HG02798 (cell line): Measurements from ENCODE around the gene EMID1.

Experiments used
- ATAC-seq: cut with Tn5 transposase; IDR thresholded peaks from one replicate; pipeline ENCODE4 v1.9.1; 2021; ENCODE audit warnings: mild to moderate bottlenecking; ENCODE audit not compliant: unreplicated experiment, poor library complexity

EMID1 gene

GRCh38 chr22:29272624-29273023, 66.9 kb downstream of the EMID1 start:
- no peak for ATAC-seq

GRCh38 chr22:29275167-29275566, 69.5 kb downstream of the EMID1 start:
- no peak for ATAC-seq

- no peak for ATAC-seq
Observed at GRCh38 chr22:29275819-29276565, 70.3 kb downstream of the EMID1 start.

GRCh38 chr22:29277927-29278326, 72.2 kb downstream of the EMID1 start:
- ATAC-seq = no peak

GRCh38 chr22:29284196-29284595, 78.5 kb downstream of the EMID1 start:
- no peak for ATAC-seq

GRCh38 chr22:29288837-29289236, 83.1 kb downstream of the EMID1 start:
- no peak for ATAC-seq

GRCh38 chr22:29290061-29290460, 84.4 kb downstream of the EMID1 start:
- ATAC-seq = no peak

- no peak for ATAC-seq
Observed at GRCh38 chr22:29291215-29291614, 85.5 kb downstream of the EMID1 start.

GRCh38 chr22:29292379-29292778, 86.7 kb downstream of the EMID1 start:
- ATAC-seq = no peak

GRCh38 chr22:29298641-29299040, 92.9 kb downstream of the EMID1 start:
- ATAC-seq = no peak

- no peak for ATAC-seq
Observed at GRCh38 chr22:29299136-29299900, 93.6 kb downstream of the EMID1 start.

GRCh38 chr22:29300467-29300806, 94.7 kb downstream of the EMID1 start:
- ATAC-seq = no peak

GRCh38 chr22:29300807-29301601, 95.3 kb downstream of the EMID1 start:
- no peak for ATAC-seq

GRCh38 chr22:29301716-29302401, 96.2 kb downstream of the EMID1 start:
- no peak for ATAC-seq

GRCh38 chr22:29302402-29302680, 96.6 kb downstream of the EMID1 start:
- no peak for ATAC-seq

GRCh38 chr22:29302681-29303465, 97.2 kb downstream of the EMID1 start:
- no peak for ATAC-seq

GRCh38 chr22:29305836-29306174, 100.1 kb downstream of the EMID1 start:
- no peak for ATAC-seq

- no peak for ATAC-seq
Observed at GRCh38 chr22:29306175-29306834, 100.6 kb downstream of the EMID1 start, which contains the start of gene GAS2L1. TSS of gene GAS2L1 (plus strand) at chr22:29306650. CDS start at chr22:29308106, 1,456 bp downstream.

- no peak for ATAC-seq
Observed at GRCh38 chr22:29306835-29307595, 101.3 kb downstream of the EMID1 start.
